ENCODE data around the gene CACNA1H.
"Not testable (repeated sequence)": the region's sequence is repeated elsewhere in the genome, so short reads cannot be mapped to it uniquely, and the experiment has no call there.

CACNA1H gene

DNA sequence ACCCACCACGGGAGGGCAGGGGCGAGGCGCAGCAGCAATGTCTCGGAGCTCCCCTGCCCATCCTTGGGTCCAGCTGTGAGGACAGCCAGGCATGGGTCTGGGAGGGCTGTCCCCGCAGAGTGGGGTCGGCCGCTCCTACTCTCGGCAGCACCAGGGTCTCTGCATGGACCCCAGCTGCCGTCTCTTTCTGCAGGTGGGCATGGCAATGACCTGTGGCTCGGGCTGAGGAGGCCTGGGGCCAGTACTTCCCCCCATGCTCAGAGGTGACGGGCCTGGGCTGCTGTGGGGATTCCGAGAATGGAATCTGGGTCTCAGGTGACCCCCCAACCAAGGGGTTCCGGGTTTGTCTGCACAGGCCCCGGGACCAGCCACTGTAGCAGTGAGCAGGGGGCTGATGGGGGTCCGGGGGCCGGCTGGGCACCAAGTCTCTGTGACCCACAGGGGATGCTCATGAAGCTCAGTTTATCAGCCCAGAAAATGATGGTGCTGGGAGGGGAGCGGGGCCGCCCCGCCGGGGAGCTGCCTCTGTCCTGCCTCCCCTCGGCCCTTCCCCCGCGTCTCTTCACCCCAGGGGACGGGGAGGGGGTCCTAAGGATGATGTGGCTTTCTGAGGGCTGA is 23.5 kb downstream of the CACNA1H start:
- no peak for DNase-seq

DNA sequence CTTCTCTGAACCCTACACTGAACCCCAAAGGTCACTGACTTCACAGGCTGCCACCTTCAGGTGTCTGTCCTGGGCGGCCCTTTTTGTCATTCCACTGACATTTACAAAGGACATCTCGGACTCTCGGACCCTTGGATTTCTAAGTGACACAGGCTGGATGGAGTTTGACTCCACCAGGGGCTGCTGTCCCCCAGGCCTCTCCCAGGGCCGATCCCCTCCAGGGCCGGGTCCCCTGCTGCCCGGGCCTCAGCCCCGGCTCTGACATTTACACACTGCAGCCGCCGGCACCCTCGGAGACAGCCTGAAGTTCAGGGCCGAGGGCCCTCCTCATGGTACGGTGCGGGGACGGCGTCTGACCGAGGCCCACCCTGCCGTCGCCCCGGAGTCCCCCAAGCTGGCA is 24.1 kb downstream of the CACNA1H start:
- DNase-seq, result no peak

GRCh38 chr16:1177750-1178149 is 24.8 kb downstream of the CACNA1H start:
- DNase-seq, result no peak

- DNase-seq, result no peak
These were observed 25.5 kb downstream of the CACNA1H start for GRCh38 chr16:1178295-1178910.

DNA sequence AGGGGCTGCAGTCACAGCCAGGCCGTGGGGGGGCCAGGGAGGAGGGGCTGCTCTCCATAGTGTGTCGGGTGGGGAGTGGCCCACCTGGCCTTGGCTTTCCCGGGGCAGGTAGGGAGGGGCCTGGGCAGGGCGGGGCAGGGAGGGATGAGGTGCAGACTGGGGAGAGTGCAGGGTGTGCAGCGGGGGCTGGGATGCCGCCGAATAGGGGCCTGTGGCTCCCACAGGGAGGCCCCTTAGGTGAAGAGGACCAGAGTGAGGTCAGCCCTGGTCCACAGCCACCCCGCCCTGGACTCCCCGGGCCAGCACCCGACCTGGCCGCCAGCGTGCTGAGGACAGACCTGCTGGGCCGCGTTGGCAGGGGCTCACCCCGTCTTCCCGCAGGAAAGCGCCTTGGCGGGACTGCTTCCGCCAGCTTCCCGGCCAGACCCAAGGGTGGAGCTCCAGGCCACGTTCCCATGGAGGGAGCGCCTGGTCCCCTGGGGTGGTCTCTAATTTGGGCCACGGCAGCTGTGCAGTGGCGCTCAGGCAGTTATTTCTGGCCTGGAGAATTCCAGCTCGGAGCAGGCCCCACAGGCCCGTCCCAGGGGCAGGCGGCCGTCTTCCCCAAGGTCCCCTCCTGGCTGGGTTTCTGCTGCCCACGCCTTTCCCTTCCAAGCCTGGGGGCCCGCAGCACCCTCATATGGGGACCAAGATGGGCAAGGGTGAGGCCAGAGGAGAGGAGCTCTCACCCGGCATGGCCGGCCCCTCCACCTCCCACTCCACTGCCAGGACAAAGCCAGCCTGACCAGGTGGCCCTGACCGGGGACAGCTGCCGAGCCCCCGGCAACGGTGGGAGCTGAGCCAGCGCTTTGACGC is 27.9 kb downstream of the CACNA1H start:
- DNase-seq, result no peak

- no peak for DNase-seq
These were observed 28.8 kb downstream of the CACNA1H start for GRCh38 chr16:1181404-1182315.

- DNase-seq, result no peak
These were observed 29.4 kb downstream of the CACNA1H start for GRCh38 chr16:1182316-1182671.

DNA sequence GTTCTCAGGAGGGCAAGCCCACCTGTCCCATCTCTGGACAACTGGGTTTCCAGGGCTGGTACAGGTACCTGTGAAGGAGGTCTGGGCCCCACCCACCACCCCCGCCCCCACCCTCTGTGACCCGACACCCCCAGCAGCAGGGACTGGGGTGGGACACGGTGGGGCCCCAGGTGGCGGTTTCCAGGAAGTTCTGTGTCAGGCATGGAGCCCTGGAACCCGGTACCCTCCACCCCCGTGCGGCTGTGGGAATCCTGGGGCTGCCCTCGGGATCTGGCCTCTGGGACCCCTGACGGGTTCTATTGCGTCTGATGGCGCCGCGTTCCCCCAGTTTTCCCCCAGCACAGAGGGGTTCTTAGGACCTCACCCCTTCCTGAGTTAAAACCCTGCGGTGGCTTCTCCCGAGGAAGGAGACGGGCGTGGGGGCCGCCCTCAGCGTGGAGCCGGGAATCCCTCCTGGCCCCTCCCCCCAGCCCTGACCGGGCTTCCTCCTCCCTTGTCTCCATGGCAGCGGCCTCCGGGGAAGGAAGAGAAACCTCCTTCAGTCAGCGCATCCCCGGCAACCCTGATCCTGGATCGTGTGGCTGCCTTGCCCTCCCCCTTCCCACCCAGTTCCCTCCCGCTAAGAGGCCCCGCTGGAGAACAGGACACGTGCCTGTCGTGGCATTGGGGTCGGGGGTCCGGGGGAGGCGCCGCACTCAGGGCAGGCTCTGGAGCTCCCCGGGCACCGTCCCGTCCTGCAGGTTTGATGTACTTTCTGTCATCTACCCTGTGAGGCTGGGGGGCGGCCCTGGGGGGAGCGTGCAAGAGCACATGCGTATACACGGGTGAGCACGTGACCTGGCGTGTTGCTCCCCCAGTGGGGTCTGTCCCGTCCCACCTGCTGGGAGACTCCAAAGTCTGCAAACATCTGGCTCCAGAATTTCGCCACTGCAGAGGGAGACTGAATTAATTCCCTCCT is 30.3 kb downstream of the CACNA1H start:
- DNase-seq, result no peak

DNA sequence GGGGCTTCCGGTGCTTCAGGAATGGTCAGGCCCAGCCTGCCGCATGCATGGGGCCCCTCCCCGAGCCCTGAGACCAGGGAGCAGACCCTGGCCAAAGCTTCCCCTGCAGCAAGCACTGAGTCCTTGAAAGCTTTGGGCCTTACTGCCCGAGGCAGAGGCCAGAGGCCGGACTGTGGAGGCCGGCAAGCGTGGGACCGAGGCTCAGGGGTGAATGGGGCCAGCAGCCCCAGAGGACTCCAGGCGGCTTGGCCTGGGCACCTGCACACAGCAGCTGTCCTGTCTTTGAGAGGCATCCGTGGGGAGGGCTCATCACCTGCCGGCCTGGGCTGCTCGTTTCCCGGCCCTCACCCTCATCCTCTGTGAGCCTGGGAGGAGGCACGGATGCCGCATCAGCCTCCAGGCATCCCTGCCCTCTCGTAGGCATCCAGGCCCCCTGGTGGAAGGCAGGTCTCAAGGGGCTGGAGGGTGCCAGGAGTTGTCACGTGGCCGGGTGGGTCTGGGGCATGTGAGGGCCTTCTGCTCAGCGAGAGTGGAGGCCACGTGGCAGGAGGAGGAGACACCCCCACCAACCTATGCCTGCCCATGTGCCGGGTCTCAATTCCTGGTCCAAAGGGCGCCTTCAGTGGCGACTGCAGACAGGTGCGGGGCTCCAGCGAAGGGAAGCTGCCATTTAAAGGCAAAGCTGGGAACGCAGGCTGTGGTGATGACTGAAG is 31.4 kb downstream of the CACNA1H start:
- DNase-seq, result no peak

DNA sequence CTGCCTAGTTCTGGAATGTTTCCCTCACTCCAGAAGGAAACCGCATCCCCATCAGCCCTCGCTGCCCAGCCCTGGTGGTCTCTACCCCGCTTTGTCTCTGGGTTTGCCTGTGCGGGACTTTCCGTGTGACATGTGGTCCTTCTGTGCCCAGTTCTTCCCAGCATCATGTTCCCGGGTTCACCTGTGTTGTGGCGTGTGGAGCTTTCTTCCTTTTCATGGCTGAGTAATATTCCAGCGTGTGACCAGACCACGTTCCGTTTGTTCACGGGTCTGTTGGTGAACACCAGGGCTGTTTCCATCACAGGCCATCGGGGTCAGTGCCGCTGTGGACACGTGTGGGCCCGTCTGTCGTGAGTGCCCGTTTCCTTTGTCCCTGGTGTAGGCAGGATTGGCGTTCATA is 32.1 kb downstream of the CACNA1H start:
- DNase-seq, result no peak

DNA sequence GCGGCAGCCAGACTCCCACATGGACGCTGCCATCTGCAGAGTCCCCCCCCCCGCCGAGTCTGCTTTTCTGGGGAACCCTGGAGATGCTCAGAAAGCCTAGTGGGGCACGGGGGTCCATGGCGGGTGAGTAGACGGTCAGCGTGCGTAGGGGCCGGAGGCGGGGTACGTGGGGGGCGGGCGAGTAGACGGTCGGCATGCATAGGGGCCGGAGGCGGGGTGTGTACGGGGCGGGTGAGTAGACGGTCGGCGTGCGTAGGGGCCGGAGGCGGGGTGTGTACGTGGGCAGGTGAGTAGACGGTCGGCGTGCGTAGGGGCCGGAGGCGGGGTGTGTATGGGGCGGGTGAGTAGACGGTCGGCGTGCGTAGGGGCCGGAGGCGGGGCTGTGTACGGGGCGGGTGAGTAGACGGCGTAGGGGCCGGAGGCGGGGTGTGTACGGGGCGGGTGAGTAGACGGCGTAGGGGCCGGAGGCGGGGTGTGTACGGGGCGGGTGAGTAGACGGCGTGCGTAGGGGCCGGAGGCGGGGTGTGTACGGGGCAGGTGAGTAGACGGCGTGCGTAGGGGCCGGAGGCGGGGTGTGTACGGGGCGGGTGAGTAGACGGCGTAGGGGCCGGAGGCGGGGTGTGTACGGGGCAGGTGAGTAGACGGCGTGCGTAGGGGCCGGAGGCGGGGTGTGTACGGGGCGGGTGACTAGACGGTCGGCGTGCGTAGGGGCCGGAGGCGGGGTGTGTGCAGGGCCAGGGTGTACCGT is 32.7 kb downstream of the CACNA1H start:
- not testable (repeated sequence) for DNase-seq

- DNase-seq, result peak; percentile 57
These were observed 35.7 kb downstream of the CACNA1H start for GRCh38 chr16:1188432-1189189.

GRCh38 chr16:1189455-1189854 is 36.5 kb downstream of the CACNA1H start:
- no peak for DNase-seq

- not testable (repeated sequence) for DNase-seq
These were observed 37.9 kb downstream of the CACNA1H start for GRCh38 chr16:1190789-1191188.

DNA sequence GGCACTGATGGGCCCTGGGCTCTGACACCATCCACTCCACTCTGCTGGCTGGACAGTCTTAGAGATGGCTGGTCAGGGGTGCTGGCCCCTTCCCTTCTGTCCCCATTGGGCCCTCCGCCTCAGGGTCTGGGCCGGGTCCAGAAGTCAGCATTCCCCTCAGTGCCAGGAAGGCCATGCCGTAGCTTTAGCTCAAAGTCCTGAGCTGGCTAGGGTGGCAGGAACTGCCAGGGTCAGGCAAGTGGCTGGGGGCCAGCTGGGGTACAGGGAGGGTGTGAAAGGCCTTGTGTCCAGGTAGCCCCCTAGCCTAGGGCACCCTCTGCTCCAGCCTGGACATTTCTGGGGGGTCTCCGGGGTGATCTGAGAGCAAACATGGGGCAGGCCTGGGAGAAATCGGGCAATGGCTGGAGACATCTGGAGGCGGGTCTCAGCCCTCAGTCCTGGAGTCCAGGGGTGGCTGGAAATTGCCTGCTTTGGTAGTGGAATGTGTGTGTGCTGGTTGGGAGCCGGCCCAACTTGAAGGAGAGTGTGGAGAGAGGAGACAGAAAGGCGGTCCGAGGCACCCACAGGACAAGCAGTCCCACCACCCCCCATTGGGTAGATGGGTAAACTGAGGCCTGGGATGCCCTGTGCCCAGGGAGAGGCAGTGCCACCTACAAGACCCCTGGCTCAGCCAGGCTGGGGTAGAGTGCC is 39.6 kb downstream of the CACNA1H start:
- no peak for DNase-seq

DNA sequence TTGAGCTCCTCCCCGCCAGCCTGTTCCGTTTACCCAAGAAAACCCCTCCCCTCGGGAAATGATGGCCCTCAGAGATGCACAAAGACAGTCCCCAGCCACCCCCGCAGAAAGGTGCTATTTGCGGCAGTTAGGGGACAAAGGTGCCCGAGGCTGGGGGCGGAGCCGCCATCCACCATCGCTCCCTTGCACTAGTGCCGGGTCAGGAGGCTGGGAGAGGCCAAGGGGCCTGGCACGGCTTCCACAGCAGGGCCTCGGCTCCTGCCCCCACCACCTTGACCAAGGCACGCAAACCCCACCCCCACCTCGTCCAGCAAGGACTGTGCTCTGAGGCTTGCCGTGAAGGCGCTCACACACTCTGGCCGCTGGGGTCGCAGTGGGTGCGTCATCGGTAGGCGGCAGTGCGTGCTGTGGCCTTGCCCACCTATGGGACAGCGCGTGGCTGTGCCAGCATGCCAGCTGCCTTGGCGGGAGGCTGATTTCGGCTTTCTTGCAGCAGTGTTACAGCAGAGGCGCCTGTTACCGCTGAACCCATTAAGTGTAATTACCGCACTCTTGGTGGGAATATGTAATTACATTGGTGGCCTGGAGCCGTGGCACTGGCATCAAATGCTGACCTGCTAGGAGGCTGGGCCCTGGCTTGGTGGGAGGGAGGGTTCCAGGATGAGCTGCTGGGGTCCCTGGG is 40.4 kb downstream of the CACNA1H start:
- DNase-seq, result no peak

GRCh38 chr16:1193825-1194581 is 41.1 kb downstream of the CACNA1H start:
- DNase-seq, result no peak
